ENCODE results near the gene BCAS1.

The BCAS1 gene

DNA sequence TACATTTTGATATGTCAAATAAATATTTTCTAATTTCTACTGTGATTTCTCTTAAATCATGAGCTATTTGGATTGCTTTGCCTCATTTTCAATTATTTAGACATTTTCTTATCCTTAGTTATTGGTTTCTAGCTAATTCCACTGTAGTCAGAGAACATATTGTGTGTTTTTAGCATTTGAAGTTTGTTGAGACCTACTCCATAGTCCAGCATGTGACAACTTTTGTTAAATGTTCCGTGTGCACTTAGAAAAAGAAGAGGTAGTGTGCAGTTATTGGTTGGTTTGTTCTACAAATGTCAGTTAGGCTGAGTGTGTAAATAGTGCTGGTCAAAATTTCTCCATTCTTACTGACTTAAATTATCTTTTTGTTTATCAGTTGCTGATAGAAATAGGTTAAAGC, 138.8 kb downstream of the BCAS1 start:
- Histone ChIP-seq H3K4me3 (ENCODE audit: low read depth, low read length) (no peak overlapping the region), H3K9me3 (ENCODE audit: control insufficient read depth, insufficient read depth, low read length) (no peaks in the 10 kb centered on the region), H3K27me3 (ENCODE audit: control insufficient read depth, insufficient read depth, low read length) (no peaks in the 10 kb centered on the region), H3K36me3 (ENCODE audit: control insufficient read depth, insufficient read depth, low read length) (no peaks in the 10 kb centered on the region), H3K9ac (ENCODE audit: low read depth, low read length) (no peak overlapping the region), H3K4me1 (ENCODE audit: control insufficient read depth, insufficient read depth, low read length) (peaks cover 11% of the 10 kb centered on the region)

DNA sequence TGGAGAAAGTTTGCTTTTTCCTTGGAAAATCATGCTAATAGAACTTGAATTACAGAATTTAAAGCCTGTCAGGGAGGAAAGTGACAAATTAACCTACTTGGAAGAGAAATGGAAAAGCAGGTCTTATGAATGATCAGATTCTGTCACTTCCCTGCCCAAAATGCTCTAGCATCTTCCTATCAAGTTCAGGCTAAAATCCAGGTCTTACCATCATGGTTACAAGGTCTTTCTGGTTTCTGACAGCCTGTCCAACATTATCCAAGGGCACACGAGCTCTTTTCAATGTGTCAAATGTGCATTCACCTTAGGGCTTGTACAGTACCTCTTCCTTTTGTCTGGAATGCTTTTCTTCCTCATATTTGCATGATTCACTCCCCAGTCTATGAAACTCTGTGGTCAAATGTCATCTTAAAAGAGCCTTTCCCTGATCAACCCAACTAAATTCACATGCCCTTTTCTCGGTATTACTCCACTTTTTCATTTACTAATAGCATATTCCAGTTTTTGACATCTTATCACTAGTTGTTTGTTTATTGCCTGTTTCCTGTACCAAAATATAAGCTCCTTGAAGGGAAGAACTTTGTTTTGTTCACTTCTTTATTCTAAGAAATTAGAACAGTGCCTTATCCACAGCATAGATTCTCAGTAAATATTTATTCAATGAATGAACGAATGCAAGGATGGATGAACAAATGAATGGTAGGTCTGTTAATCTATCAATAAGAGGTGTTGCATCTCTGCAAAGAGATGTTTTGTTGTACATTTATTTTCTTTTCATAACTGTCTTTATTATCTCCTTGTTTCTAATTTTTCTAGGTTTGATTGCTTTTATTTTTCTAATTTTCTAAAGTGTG, 139.5 kb downstream of the BCAS1 start:
- H3K9ac ChIP-seq (ENCODE audit: low read depth, low read length), result no peak overlapping the region
- no peak overlapping the region for H3K4me3 ChIP-seq (ENCODE audit: low read depth, low read length)

DNA sequence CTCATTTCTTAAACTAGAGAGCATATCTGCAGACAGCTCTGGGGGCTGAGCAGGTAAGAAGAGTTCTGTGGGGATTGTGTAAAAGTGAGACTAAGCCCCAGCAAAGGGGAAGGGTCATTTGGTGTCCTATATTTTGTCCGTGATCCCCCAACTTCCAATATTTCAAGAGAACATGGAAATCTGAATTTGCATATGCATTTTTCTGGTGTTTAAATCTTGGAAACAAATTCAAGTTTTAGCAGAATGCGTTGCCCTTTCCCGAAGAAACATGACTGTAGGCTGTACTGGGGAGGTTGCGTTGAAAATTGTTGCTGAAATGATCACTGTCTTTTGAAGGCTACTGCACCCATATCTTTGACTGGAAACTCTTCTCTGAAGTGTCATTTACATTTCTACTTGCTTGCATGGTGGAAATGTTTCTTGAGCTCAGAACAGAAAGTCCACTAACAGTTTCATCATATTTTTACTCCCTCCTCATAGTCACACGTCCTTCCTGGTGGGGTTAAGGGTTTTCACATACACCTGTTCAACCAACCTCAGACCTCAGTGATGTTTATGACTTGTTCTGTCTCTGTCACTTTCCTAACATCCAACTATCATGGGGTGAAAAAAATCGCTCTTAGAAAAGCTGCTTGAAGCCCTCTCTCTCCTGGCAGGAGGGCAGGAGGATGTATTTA, 140.3 kb downstream of the BCAS1 start:
- Histone ChIP-seq H3K4me3 (ENCODE audit: low read depth, low read length) (no peak overlapping the region), H3K4me1 (ENCODE audit: control insufficient read depth, insufficient read depth, low read length) (peaks cover 14% of the 10 kb centered on the region), H3K36me3 (ENCODE audit: control insufficient read depth, insufficient read depth, low read length) (no peaks in the 10 kb centered on the region), H3K9me3 (ENCODE audit: control insufficient read depth, insufficient read depth, low read length) (no peaks in the 10 kb centered on the region), H3K27me3 (ENCODE audit: control insufficient read depth, insufficient read depth, low read length) (no peaks in the 10 kb centered on the region), H3K9ac (ENCODE audit: low read depth, low read length) (no peak overlapping the region)

More for the DNA sequence above, 139.5 kb downstream of the BCAS1 start:
- Histone ChIP-seq H3K27me3 (ENCODE audit: control insufficient read depth, insufficient read depth, low read length) (no peaks in the 10 kb centered on the region), H3K36me3 (ENCODE audit: control insufficient read depth, insufficient read depth, low read length) (no peaks in the 10 kb centered on the region), H3K4me1 (ENCODE audit: control insufficient read depth, insufficient read depth, low read length) (peaks cover 16% of the 10 kb centered on the region), H3K9me3 (ENCODE audit: control insufficient read depth, insufficient read depth, low read length) (no peaks in the 10 kb centered on the region)

DNA sequence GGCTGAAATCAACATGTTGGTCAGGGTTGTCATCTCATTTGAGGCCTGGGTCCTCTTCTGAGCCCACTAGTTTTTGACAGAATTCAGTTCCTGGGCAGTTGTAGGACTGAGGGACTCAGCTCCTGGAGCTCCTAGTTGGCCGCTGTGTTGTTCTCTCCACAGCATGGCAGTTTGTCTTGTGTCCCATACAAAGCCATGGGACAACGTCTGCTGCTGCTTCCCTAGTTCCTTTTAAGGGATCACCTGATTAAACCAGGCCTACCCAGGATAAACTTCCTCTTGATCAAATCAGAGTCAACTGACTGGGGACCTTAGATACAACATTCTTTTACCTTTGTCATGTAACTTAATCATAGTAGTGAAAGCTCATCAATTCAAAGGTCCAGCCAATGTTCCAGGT, 141.0 kb downstream of the BCAS1 start:
- H3K27me3 ChIP-seq (ENCODE audit: control insufficient read depth, insufficient read depth, low read length), result no peaks in the 10 kb centered on the region
- H3K36me3 ChIP-seq (ENCODE audit: control insufficient read depth, insufficient read depth, low read length), result no peaks in the 10 kb centered on the region
- H3K4me3 ChIP-seq (ENCODE audit: low read depth, low read length), result no peak overlapping the region
- peaks cover 6% of the 10 kb centered on the region for H3K4me1 ChIP-seq (ENCODE audit: control insufficient read depth, insufficient read depth, low read length)
- no peaks in the 10 kb centered on the region for H3K9me3 ChIP-seq (ENCODE audit: control insufficient read depth, insufficient read depth, low read length)
- no peak overlapping the region for H3K9ac ChIP-seq (ENCODE audit: low read depth, low read length)

DNA sequence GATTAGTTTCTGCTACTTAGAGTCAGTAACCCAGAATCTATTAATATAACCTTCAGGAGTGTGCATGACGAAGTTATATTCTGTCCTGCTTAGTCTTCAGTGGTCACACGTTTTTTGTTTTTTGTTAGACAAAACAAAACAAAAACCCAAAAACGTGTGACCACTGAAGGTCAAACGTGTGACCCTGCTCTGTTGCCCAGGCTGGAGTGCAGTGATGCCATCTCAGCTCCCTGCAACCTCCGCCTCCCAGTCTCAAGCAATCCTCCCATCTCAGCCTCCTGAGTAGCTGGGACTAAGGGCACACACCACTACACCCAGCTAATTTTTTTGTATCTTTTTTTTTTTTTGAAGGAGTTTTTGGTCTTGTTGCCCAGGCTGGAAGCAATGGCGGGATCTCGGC, 142.4 kb downstream of the BCAS1 start:
- Histone ChIP-seq H3K27me3 (ENCODE audit: control insufficient read depth, insufficient read depth, low read length) (no peaks in the 10 kb centered on the region), H3K4me3 (ENCODE audit: low read depth, low read length) (no peak overlapping the region), H3K9ac (ENCODE audit: low read depth, low read length) (no peak overlapping the region), H3K9me3 (ENCODE audit: control insufficient read depth, insufficient read depth, low read length) (no peaks in the 10 kb centered on the region), H3K4me1 (ENCODE audit: control insufficient read depth, insufficient read depth, low read length) (peaks cover 6% of the 10 kb centered on the region), H3K36me3 (ENCODE audit: control insufficient read depth, insufficient read depth, low read length) (no peaks in the 10 kb centered on the region)

DNA sequence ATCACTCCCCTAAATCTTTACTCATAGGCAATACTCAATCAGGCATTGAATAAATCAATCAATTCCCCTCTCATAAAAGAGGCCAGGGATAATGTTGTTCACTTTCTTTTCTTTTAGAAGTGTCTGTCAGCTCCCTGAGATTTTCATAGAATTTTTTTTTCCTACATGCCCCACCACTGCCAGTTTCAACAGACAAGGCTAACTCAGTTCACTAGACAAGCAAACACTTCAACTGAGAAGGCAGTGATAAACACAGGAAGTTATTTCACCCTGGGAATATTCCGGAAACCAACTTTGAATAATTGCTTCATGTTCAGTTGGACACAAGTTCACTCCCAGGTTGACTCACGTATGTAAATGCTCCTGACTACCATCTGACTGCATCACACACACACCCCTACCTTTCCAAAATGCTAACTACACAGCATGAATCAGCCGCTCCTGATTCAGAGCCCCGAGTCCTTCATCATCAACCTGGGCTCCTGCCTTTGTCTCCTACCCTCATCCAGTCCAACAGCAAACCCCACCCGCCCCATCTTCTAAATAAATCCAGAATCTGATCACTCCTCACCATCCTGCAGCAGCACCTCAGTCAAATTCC, 143.9 kb downstream of the BCAS1 start:
- H3K4me3 ChIP-seq (ENCODE audit: low read depth, low read length), result no peak overlapping the region
- no peaks in the 10 kb centered on the region for H3K36me3 ChIP-seq (ENCODE audit: control insufficient read depth, insufficient read depth, low read length)
- no peaks in the 10 kb centered on the region for H3K27me3 ChIP-seq (ENCODE audit: control insufficient read depth, insufficient read depth, low read length)
- no peak overlapping the region for H3K9ac ChIP-seq (ENCODE audit: low read depth, low read length)
- peaks cover 6% of the 10 kb centered on the region for H3K4me1 ChIP-seq (ENCODE audit: control insufficient read depth, insufficient read depth, low read length)
- no peaks in the 10 kb centered on the region for H3K9me3 ChIP-seq (ENCODE audit: control insufficient read depth, insufficient read depth, low read length)

DNA sequence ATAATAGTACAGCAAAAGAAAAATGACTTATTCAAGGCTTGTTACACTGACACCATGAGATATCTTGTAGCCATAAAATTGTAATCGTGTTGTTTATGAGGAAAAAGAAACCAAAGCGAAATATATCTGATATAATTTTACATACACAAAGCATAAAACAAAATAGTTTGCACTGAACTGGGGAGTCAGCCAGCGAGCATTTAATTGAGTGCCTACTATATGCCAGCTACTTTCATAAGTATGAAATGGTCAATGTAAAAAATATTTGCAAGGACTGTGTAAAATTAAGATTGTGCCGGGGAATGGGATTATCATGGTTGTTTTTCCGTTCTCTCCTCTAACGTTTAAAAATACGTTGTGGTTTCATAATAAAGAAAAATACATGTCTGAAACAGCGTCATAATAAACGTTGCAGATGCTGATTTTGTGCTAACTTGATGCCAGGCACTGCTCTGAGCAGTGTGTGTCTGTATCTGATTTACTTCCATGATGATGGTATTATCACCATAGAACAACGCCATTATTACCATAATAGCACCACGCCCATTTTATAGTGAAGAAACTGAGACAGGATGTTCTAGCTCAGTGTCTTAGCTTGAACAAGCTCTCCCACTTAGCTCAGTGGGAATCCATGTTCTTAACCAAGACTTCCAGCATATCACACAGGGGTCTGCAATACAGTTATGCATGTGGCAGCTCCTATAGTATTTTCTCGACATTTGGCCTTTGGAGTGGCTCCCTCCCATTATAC, 144.6 kb downstream of the BCAS1 start:
- Histone ChIP-seq H3K9ac (ENCODE audit: low read depth, low read length) (no peak overlapping the region), H3K4me3 (ENCODE audit: low read depth, low read length) (no peak overlapping the region)

DNA sequence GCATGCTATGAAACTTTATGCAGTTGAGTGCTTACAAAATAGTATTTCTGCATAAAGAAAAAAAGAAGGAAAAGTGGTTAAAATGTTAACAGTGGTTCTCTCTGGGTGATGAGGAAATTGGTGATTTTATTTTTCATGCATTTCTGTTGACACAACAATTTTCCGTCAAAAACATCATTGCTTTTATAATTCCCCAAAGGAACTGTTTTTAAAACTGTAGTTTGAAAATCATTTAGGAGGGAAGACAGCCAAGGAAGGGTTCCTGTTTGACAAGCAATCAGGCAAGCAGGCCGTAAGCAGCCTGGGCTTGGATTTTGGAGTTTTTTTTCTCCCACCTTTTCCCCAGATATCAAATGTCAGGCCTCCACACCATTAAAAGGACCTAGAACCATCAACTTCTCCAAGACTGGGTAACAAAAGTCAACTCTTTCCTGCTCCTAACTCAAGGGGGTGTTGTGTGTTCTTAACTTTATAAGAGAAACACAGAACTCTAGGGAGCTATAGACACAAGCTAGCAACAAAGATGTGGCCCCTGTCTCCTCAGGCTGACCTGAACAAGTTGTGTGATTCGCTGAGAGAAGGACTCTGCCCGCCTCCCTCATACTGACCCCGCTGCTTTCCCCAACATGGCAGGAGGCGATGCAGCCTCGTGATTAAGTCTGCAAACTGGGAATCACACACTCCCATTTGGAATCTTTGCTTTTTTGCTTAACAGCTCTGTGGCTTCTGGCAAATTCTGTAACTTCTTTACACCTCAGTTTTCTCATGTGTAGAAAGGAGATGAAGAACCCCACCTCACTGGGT, 146.6 kb downstream of the BCAS1 start:
- peaks cover 10% of the 10 kb centered on the region for H3K4me1 ChIP-seq (ENCODE audit: control insufficient read depth, insufficient read depth, low read length)
- no peaks in the 10 kb centered on the region for H3K27me3 ChIP-seq (ENCODE audit: control insufficient read depth, insufficient read depth, low read length)
- H3K4me3 ChIP-seq (ENCODE audit: low read depth, low read length), result no peak overlapping the region
- no peak overlapping the region for H3K9ac ChIP-seq (ENCODE audit: low read depth, low read length)
- H3K9me3 ChIP-seq (ENCODE audit: control insufficient read depth, insufficient read depth, low read length), result no peaks in the 10 kb centered on the region
- H3K36me3 ChIP-seq (ENCODE audit: control insufficient read depth, insufficient read depth, low read length), result no peaks in the 10 kb centered on the region

More for the DNA sequence above, 144.6 kb downstream of the BCAS1 start:
- no peaks in the 10 kb centered on the region for H3K27me3 ChIP-seq (ENCODE audit: control insufficient read depth, insufficient read depth, low read length)
- no peaks in the 10 kb centered on the region for H3K9me3 ChIP-seq (ENCODE audit: control insufficient read depth, insufficient read depth, low read length)
- no peaks in the 10 kb centered on the region for H3K36me3 ChIP-seq (ENCODE audit: control insufficient read depth, insufficient read depth, low read length)
- H3K4me1 ChIP-seq (ENCODE audit: control insufficient read depth, insufficient read depth, low read length), result peaks cover 8% of the 10 kb centered on the region

DNA sequence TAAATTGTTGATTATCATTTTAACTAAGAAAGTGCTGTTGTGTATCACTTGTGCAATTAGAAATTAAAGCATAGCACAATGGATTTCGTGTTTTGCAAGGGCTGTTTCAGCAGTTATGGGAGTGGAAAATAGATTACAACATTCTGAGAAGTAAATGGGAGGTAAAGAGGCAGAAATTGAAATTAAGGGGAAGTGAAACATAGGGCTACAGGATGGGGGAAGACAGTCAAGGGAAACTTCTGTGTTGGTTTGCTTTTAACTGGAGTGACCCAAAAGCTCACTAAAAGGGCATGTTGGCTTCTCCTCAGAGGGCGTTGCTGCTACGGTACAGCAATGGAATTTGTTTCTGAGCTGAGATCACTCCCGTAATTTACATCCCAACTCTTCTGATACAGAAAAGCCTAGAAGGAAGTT, 147.5 kb downstream of the BCAS1 start:
- H3K9ac ChIP-seq (ENCODE audit: low read depth, low read length), result no peak overlapping the region
- H3K4me3 ChIP-seq (ENCODE audit: low read depth, low read length), result no peak overlapping the region

DNA sequence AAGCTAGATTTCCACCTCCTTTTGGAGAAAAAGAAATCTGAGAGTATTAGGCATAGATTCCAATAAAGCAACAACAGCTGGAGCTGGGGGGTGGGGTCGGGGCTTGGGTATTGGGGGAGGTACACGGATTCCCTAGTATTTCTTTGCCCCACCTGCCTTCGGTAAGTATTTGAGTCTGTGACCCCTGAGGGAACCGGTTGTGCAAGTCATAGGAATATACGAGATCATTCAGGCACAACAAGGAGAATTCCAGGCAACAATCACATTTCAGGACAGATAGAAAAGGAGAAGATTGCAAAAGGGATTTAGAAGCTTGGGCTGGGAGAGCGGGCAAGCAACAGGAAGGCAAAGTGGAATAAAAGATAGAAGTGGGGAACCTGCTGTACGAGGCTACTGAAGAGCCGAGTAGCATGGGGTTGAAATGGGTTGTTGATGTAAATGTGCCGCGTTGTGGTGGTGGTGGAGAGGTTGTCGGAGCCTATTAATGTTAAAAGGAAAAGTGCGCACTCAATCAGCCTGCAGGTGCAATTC, 148.9 kb downstream of the BCAS1 start:
- Histone ChIP-seq H3K27me3 (ENCODE audit: control insufficient read depth, insufficient read depth, low read length) (no peaks in the 10 kb centered on the region), H3K4me3 (ENCODE audit: low read depth, low read length) (no peak overlapping the region), H3K4me1 (ENCODE audit: control insufficient read depth, insufficient read depth, low read length) (peaks cover 14% of the 10 kb centered on the region), H3K36me3 (ENCODE audit: control insufficient read depth, insufficient read depth, low read length) (no peaks in the 10 kb centered on the region), H3K9ac (ENCODE audit: low read depth, low read length) (no peak overlapping the region), H3K9me3 (ENCODE audit: control insufficient read depth, insufficient read depth, low read length) (no peaks in the 10 kb centered on the region)

More for the DNA sequence above, 147.5 kb downstream of the BCAS1 start:
- Histone ChIP-seq H3K36me3 (ENCODE audit: control insufficient read depth, insufficient read depth, low read length) (no peaks in the 10 kb centered on the region), H3K4me1 (ENCODE audit: control insufficient read depth, insufficient read depth, low read length) (peaks cover 10% of the 10 kb centered on the region), H3K27me3 (ENCODE audit: control insufficient read depth, insufficient read depth, low read length) (no peaks in the 10 kb centered on the region), H3K9me3 (ENCODE audit: control insufficient read depth, insufficient read depth, low read length) (no peaks in the 10 kb centered on the region)
